ENCODE measurements around the gene UVRAG.
"Not testable (repeated sequence)": the region's sequence is repeated elsewhere in the genome, so short reads cannot be mapped to it uniquely, and the experiment has no call there.

Gene UVRAG

GRCh38 chr11:75921808-75922207 is 106.8 kb downstream of the UVRAG start:
- DNase-seq (ENCODE audit: low read depth) = no peak

GRCh38 chr11:75924966-75925784 is 110.2 kb downstream of the UVRAG start:
- peak; percentile 42 for DNase-seq (ENCODE audit: low read depth)

GRCh38 chr11:75925785-75926164 is 110.8 kb downstream of the UVRAG start:
- no peak for DNase-seq (ENCODE audit: low read depth)

GRCh38 chr11:75929706-75930105 is 114.7 kb downstream of the UVRAG start:
- DNase-seq (ENCODE audit: low read depth) = no peak

- DNase-seq (ENCODE audit: low read depth) = no peak
Observed at GRCh38 chr11:75930534-75930933, 115.5 kb downstream of the UVRAG start.

- DNase-seq (ENCODE audit: low read depth) = no peak
Observed at GRCh38 chr11:75931124-75931523, 116.1 kb downstream of the UVRAG start.

- not testable (repeated sequence) for DNase-seq (ENCODE audit: low read depth)
Observed at GRCh38 chr11:75933736-75934135, 118.7 kb downstream of the UVRAG start.

- no peak for DNase-seq (ENCODE audit: low read depth)
Observed at GRCh38 chr11:75934851-75935250, 119.8 kb downstream of the UVRAG start.

- DNase-seq (ENCODE audit: low read depth) = no peak
Observed at GRCh38 chr11:75938543-75938942, 123.5 kb downstream of the UVRAG start.

- DNase-seq (ENCODE audit: low read depth) = no peak
Observed at GRCh38 chr11:75939516-75939915, 124.5 kb downstream of the UVRAG start.

- no peak for DNase-seq (ENCODE audit: low read depth)
Observed at GRCh38 chr11:75939992-75940391, 125.0 kb downstream of the UVRAG start.

GRCh38 chr11:75940911-75941310 is 125.9 kb downstream of the UVRAG start:
- DNase-seq (ENCODE audit: low read depth) = no peak

GRCh38 chr11:75944515-75944914 is 129.5 kb downstream of the UVRAG start:
- no peak for DNase-seq (ENCODE audit: low read depth)

- DNase-seq (ENCODE audit: low read depth) = no peak
Observed at GRCh38 chr11:75945446-75945845, 130.4 kb downstream of the UVRAG start.

- no peak for DNase-seq (ENCODE audit: low read depth)
Observed at GRCh38 chr11:75945947-75946346, 130.9 kb downstream of the UVRAG start.

- DNase-seq (ENCODE audit: low read depth) = no peak
Observed at GRCh38 chr11:75946531-75947530, 131.8 kb downstream of the UVRAG start.

- DNase-seq (ENCODE audit: low read depth) = no peak
Observed at GRCh38 chr11:75949023-75949672, 134.1 kb downstream of the UVRAG start.

GRCh38 chr11:75950141-75950540 is 135.1 kb downstream of the UVRAG start:
- no peak for DNase-seq (ENCODE audit: low read depth)

GRCh38 chr11:75954039-75954438 is 139.0 kb downstream of the UVRAG start:
- DNase-seq (ENCODE audit: low read depth) = no peak

- DNase-seq (ENCODE audit: low read depth) = no peak
Observed at GRCh38 chr11:75955443-75955842, 140.4 kb downstream of the UVRAG start.

- DNase-seq (ENCODE audit: low read depth) = no peak
Observed at GRCh38 chr11:75959540-75959939, 144.5 kb downstream of the UVRAG start.

- no peak for DNase-seq (ENCODE audit: low read depth)
Observed at GRCh38 chr11:75964071-75964470, 149.1 kb downstream of the UVRAG start.
